Stimulated activated CD8-positive, alpha-beta memory T cell treated with anti-CD3 and anti-CD28 coated beads, Interleukin-12 subunit alpha, Interleukin-12 subunit beta, amount 100 ng/mL, for 1 hour (primary cell): ENCODE measurements around the gene CDADC1.

Experiments
- DNase-seq: peaks from one replicate; pipeline ENCODE4 v3.0.0-alpha.2; 2020; ENCODE audit warnings: low read depth

CDADC1 gene

DNA sequence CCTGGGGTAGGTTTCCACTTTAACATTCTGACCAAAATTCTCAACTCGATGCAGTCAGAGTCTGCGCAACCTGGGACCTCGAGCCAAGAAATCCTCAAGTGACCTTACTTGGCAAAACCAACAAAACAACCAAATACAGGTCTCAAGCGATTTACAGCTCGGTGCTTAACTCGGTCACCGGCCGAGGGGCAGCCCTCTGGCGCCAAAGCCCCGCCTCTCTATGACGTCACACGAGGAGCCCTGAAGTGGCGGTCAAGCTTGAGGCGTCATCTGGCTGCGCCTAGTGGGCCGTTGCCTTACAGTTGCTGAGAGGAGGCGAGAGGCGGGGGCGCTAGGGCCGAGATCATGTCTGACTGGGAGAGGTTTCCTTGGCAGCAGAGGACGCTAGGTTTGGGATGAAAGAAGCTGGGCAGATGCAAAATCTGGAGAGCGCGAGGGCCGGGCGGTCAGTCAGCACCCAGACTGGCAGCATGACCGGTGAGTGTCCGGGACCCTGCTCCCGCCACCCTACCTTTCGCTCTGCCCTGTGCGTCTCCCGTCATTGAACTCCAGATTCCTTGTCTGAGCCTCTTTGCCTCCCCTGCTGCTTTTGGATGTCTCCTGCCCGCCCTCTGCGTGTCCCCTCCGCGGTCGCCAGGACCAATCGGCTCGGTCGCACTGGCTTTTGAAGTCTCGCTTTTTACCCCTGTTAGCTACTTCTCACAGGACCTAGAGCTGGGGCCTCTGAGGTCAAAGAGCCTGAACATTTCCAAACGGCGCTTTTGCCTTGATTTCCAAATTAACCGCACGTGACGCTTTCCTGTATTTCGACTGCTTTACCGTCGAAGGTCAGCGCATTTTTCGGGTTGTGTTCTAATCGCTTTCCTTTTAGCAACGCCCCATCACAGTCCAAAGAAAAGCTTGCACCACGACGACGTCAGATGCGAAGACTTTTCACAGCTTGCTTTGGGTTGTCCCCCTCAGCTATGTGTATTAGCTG, at the start of gene CDADC1:
Gene CDADC1, plus strand, starts transcription at position 283 of the 979 bp plus-strand sequence. Its CDS starts 113 bp downstream, at position 396.
- peak; percentile 80 for DNase-seq

DNA sequence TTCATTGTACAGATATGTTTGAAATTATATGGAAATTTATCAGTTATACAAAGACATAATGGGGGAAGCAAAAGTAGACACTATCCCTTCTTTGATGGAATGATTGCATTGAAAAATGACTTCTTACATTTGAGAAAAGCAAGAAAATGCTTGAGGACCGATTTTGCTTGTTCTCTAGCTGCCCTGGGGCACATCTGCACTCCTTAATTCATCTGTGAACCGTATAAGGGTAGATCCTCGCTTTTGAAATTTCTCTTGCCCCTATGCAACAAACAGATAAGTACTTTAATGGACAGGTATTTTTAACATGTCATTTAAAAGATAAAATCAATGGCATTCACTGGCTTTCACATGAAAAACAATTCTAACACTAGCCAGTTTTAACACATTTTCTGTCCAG, 41.1 kb upstream of the CDADC1 start:
- DNase-seq: no peak

DNA sequence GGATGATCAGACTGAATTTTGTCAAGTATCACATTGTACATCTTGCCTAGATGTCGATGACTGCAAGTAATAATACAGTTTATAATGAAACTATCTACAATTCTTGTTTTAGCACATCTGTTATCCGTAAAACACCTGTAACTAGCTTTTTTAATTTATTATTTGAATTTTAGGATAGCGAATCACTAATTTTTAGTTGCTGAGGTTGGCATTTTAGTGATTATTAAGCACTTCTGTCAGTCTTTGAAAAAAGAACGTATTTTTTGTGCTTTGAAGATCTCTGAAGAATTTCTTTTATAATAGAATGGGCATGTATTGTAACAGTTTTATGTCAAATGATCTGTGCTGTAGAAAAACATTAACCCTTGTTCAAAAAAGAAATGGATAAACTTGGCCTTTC, 39.1 kb upstream of the CDADC1 start:
- no peak for DNase-seq

DNA sequence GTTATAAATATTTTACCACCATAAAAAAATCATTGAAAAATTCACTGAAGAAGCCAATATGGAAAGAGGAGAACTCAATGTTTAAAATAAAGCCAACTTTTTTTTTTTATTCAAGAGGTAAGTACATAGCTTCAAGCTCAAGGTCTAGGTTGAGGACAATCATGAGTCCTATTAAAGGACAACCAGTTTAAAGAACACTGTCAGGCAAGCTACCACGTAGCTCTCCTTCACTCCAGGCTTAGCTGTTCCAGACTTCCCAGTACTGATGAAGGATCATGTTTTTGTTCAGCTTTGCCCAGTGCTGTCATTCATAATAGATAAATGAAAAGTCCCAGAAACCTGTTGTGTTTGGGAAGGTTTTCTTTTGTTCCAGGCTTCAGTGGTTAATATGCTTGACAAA, 37.6 kb upstream of the CDADC1 start:
- DNase-seq: no peak

DNA sequence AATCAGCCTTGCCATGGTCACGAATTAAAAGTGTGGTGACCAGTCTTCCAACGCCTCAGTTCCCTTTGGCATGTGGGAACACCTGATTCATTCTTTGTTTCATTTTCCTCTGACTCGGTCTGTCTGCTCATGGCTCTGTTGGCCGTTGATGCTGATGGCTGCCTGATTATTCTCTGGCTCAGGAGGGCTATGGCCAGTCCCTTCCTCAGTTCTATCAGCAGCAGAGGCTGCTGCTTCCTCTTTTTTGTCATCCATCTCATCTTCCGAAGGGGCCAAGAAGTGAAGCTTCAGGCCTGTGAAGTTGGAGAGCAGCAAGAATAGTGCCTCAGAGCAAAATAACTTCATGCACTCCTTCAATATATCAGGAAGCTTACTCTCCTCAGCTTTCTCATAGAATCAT, 37.1 kb upstream of the CDADC1 start:
- DNase-seq: no peak

DNA sequence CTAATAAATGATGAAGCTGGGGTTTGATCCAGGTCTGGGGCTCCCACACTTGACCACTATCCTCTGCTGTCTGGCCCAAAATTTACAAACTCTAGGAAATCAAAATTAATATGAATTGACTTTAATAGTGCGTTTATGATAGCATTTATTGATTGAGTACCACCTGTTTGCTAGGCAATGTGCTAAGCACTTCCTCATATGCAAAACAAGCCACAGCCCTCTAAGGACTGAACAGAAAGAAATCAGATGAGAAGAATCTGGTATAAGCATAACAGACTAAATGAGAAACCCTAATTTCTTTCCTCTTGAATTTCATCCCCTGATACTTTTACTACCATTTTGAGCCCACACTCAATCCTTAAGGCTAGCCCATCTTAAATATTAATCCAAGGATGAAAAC, 34.2 kb upstream of the CDADC1 start:
- DNase-seq: no peak

DNA sequence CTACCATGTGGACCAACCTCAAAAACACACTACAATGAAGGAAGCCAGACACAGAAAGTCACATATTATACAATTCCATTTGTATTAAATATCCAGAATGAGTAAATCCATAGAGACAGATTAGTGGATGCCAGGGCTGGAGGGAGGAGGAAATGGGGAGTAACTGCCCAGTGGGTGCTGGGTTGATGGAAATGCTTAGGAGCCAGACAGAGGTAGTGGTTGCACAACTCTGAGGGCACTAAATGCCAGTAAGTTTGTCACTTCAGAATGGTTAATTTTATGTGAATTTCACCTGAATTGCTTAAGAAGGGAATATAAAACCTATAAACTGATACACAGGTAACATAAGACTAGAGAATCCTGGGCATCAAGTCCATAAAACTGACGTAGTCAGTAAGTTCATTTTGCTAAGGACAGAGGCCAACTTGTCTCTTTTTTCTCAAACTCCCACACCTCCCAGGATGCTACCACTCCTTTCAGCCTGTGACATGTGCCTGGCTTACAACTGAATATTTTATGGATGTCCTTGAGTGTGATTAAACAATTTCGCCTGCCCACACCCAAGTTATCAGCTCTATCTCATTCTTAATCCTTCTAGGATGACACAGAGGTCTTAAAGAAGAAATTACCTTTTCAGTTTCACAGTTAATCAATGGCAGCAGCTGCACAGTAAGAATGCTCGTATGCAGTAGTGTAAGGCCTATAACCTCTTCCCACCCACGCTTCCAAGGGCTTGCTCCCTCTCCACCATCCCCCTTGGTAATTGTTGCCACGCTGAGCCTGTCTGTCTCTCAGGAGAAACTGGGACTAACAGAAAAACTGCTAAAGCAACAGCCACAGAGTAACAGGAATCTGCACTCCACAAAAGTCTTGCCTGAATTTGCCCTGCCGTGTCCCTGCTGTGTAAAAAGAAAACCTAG, 33.5 kb upstream of the CDADC1 start:
- no peak for DNase-seq

DNA sequence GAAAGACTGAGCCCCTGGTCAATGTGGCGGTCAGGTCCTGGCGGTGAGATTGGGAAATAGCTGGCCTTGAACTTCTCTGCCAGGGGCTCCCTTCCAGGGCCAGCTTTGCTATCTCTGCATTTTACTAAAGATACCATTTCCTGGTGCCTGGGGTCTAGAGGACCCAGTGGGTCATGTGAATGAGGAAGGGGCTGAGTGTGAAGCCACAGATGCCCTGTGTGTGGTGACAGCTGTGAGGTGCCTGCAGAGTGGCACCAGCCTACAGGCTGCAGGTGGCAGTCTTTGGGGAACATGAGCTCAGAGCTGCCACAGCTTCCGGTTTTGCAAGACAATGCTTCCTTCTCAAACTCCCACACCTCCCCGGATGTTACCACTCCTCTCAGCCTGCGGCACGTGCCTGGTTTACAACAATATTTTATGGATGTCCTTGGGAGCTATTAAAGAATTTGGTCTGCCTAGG, 32.8 kb upstream of the CDADC1 start:
- no peak for DNase-seq

DNA sequence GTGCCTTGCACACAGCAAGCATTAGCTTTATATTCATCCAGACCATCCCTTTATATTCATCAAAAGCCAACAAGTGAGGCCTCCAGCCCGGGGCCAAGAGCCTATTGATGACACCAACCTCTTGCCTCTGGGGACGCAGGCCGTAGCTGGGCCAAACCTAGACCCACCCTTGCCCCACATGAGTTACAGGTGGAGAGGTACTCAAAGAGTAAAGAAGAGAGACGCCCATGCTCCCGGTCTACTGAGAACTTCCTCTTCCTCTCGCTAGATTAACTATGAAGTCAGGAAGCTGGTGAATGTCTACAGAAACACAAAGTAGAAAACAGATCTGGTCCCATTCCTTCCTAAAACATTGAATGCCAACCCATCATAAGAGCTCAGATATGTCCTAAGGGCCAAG, 31.4 kb upstream of the CDADC1 start:
- DNase-seq: no peak

DNA sequence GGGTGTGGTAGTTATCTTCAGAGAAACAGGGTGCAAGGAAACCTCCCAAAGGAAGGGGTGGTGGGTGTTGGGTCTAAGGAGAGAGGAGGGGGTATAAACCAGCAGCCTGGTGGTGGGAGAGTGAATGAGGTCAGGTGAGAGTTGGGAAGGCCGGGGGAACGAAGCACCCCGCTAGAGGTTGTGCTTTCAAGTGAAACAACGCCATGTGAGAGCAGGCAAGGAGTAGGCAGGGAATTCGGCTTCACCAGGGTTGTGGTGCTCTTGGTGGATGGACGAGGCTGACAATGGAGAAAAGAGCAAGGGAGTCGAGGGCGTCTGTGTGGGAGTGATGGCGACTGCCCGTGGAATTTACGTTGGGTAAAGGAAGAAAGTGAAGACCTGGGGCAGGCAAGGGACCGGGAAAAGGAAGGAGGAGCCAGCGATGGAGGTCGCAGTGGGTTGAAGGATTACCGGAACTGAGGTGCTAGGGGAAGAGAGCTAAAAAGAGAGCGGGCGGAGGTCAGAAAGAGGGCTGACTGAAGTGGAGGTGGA, 29.7 kb upstream of the CDADC1 start:
- DNase-seq: no peak

DNA sequence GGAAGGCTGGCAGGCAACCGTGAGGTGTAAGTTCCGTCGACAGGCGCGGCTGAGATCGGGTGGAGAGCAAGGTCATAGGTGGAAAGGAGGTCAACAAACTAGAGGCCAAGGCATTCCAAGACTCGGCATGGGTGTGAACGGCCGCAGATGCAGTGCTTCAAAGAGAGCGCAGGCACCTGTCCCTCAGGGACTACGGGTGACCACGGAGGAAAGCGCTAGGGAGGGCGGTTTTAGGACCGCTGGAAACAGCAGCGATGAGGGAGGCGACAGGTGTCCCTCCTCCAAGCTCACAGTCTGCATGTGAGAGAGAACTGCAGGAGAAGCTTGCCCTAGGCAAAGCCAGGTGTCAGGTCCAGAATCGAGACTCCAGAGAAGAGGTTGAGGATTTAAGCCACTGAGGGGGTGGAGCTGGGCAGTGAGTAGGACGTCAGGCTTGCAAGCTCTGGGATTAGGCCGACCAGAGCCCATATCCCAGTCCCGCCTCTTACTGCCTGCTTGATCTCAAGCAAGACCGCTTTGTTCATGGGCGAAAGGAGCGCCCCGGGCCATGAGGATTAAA, 29.2 kb upstream of the CDADC1 start:
- no peak for DNase-seq

DNA sequence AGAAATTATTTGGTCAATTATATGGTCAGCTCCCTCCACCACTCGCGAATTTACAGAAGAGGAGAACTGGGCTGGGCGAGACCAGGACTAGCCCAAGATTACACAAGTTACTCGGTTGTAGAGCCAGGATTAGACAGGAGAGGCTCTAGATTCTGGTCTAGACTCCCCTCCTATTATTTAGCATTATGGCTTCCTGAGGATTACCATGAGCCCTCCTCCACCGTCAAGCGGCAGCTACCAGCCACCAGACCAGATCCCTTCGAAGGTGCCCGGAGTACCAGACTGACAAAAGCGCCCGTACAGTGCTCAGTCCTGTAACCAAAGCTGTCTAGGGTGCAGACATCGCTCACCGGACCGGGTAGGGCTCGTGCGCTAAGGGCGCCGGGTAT, 28.1 kb upstream of the CDADC1 start:
- no peak for DNase-seq

DNA sequence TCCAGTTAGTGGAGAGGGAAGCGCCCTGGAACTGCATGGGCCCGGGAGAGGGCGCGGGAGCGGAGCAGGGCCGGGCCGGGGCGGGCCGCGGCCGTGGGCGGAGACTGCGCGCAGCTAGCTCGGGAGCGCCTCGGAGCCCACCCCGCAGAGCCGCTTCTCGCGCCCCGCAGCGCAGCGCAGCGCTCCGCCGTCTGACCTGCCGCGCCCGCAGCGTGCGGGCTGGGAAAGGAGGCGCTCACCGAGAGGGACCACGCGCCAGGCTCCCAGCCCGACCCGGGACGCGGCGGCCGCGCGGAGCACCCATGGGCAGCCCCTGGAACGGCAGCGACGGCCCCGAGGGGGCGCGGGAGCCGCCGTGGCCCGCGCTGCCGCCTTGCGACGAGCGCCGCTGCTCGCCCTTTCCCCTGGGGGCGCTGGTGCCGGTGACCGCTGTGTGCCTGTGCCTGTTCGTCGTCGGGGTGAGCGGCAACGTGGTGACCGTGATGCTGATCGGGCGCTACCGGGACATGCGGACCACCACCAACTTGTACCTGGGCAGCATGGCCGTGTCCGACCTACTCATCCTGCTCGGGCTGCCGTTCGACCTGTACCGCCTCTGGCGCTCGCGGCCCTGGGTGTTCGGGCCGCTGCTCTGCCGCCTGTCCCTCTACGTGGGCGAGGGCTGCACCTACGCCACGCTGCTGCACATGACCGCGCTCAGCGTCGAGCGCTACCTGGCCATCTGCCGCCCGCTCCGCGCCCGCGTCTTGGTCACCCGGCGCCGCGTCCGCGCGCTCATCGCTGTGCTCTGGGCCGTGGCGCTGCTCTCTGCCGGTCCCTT, 27.5 kb upstream of the CDADC1 start, which contains the start of gene MLNR:
Gene MLNR, plus strand, starts transcription at position 303 of the 820 bp plus-strand sequence. Its CDS starts 0 bp downstream, at position 303.
- DNase-seq: no peak

DNA sequence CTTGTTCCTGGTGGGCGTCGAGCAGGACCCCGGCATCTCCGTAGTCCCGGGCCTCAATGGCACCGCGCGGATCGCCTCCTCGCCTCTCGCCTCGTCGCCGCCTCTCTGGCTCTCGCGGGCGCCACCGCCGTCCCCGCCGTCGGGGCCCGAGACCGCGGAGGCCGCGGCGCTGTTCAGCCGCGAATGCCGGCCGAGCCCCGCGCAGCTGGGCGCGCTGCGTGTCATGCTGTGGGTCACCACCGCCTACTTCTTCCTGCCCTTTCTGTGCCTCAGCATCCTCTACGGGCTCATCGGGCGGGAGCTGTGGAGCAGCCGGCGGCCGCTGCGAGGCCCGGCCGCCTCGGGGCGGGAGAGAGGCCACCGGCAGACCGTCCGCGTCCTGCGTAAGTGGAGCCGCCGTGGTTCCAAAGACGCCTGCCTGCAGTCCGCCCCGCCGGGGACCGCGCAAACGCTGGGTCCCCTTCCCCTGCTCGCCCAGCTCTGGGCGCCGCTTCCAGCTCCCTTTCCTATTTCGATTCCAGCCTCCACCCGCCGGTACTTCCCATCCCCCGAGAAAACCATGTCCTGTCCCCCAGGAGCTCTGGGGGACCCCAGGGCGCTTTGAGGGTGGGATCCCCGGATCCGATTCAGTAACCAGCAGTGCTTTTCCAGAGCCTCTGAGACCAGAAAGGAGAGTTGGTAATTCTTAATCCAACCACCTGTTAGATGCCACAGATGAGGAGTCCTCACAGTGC, 26.7 kb upstream of the CDADC1 start:
- no peak for DNase-seq

DNA sequence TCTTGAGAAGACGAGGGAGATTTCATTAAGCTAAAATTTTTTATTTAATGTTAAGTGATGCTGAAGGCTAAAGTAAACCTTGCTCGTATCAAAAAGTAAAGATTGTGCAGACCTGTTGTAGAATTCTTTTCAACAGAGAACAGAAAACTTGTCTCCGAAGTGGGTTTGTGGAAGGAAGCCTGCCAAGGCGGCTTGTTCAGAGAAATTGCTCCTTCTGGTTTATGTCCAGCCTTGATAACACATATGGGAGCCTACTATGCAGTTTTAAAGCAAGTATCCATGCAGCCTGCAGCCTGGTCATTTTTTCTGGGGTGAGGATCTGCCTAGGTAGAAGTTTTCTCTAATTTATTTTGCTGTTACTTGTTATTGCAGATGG, 26.1 kb upstream of the CDADC1 start:
- no peak for DNase-seq

DNA sequence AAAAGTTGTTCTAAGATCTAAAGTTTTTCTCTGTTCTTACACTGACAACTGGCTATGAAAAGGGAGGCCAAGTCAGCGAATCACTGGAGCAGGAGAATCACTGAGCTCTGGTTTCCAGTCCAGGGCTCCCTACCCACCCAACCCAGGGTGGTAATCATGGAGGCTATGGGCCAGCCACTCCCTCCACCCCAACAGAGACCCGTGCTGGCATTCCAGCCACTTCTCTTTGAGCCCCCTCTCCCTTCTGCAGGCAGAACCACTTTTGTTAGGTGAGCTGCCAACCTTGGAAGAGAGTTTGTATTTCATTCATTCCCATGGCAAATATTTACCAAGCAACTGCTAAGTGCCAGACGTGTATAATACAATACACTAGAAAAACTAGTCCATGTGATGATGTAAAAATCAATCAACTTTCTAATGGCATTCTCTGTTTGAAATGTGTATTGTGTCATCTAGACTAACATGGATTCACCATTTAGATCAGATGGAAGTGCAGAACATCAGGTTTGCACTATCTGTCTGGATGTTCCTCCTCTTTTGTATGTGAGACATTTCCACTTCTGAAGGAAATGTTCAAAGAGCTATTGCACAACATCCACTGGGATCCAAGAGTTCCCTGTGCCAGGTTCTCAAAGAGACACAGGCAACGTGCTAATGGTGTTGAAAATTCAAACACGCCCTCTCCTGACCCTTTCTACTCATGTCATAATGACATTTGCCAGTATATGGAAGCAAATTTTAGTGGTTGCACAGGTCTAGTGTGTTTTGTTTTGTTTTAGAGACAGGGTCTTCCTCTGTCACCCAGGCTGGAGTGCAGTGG, 22.3 kb upstream of the CDADC1 start:
- DNase-seq: no peak

DNA sequence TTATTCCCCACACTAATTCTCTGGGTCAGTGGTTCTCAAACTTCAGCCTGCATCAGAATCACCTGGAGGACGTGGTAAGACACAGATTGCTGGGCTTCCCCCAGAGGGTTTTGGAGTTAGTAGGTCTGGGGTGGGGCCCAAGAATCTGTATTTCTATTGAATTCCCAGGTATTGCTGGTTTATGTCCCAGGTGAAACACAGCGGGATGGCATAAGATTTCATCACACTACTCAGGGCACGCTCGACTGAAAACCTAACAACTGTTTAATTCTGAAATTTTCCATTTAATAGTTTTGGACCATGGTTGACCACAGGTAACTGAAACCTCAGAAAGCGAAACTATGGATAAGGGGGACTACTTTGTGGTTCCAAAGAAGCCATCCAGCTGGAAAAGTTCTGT, 21.1 kb upstream of the CDADC1 start:
- no peak for DNase-seq

DNA sequence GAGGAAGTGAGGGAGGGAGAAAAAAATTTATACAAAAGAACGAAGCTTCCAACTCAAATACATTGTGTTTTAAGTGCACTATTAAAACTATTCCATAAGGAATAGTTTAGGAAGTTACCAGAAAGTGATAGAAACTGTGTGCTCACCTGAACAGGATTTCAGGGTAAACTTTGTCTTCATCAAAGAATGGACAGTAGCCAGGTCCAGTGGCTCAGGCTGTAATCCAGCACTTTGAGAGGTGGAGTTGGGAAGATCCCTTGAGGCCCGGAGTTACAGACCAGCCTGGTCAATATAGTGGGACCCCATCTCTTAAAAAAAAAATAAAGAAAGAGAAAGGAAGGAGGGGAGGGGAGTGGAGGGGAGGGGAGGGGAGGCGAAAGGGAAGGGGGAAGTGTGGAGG, 13.0 kb upstream of the CDADC1 start:
- no peak for DNase-seq

DNA sequence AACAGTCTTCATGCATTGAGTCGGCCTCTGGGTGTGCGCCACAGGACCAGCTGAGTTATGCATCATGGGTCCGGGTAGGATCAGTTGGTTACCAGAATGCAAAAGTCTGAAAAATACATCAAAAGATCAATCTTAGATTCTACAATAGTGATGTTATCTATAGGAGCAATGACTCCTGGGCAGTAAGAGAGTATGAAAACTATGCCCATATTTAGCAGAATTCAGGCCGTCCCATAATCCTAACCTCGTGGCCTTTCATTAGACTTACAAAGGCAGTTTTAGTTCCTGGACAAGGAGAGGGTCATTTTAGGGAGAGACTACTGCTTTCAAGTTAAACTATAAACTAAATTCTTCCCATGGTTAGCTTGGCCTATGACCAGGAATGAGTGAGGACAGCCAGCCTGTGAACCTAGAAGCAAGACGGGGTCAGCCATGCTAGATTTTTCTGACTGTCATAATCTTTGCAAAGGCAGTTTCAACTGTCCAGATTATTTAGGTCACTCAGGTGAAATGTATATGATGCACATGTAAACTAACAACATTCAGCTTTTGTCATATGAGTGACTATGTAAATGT, 11.8 kb upstream of the CDADC1 start:
- DNase-seq: no peak
